NCI-H2081 (cell line): Measurements from ENCODE around the gene CPA5.
"Not testable (repeated sequence)": the region's sequence is repeated elsewhere in the genome, so short reads cannot be mapped to it uniquely, and the experiment has no call there.

ENCODE experiments used
- DNase-seq, 2 experiments: peaks; one replicate each; lab custom pipeline; 2025; lab: John Stamatoyannopoulos, UW

The CPA5 gene, protein sequence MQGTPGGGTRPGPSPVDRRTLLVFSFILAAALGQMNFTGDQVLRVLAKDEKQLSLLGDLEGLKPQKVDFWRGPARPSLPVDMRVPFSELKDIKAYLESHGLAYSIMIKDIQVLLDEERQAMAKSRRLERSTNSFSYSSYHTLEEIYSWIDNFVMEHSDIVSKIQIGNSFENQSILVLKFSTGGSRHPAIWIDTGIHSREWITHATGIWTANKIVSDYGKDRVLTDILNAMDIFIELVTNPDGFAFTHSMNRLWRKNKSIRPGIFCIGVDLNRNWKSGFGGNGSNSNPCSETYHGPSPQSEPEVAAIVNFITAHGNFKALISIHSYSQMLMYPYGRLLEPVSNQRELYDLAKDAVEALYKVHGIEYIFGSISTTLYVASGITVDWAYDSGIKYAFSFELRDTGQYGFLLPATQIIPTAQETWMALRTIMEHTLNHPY

DNA sequence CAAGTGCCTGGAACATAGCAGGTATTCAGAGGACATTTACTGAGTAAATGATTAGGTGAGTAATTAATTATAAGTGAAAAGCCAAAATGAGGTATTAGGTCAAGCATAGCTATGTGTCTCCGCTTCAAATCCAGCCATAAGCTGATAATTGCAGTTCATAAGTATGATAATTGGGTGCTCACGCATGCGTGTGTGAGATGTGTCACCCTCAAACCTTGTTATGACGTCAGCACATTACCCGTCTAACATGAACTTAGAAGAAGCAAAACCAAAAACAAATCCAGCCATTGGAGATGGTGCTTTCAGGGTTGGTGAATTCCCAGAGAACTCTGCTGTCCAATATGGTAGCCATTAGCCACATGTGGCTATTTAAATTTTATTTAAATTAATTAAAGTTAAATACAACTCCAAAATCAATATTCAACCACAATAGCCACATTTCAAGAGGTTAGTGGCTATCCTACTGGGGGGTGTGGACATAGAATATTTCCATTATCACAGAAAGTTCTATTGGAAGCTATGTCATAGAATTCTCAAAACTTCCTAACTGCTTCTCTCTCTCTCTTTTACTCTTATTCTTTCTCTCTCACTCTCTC, at the start of gene CPA5:
Gene CPA5 (plus strand): TSS at position 546 of the 596 bp plus-strand sequence. CDS start 1,670 bp downstream, outside the sequence.
- DNase-seq = no peak

DNA sequence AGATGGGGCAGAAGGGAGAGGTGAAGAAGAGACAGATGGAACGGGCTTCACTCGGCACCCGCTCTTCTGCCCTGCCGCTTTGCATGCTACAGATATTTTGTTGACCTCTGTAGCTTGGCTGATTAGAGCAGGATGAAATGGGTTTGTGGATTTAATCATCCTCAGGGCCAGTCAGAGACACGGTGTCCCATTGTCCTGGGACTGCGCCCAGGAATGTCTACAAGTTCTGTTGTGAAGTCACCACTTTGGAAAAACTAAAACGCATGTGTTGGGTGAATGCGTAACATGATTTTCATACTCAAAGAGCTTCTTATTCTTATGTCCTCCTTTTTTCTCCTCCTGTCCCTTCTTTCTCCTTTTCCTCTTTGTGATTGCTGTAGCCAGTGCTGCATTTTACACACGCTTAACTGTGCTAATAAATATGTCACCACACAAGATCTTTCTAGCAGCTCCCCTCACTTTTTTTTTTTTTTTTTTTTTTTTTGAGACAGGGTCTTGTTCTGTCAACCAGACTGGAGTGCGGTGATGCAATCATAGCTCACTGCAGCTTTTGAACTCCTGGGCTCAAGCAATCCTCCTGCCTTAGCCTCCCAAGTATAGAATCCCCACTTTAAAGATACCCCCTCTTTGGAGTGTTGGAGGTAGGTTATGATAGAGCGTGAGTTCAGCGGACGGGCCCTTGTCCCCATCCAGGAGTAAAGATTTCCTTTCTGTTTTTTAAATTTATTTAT, 48.2 kb upstream of the CPA5 start:
- DNase-seq = no peak

DNA sequence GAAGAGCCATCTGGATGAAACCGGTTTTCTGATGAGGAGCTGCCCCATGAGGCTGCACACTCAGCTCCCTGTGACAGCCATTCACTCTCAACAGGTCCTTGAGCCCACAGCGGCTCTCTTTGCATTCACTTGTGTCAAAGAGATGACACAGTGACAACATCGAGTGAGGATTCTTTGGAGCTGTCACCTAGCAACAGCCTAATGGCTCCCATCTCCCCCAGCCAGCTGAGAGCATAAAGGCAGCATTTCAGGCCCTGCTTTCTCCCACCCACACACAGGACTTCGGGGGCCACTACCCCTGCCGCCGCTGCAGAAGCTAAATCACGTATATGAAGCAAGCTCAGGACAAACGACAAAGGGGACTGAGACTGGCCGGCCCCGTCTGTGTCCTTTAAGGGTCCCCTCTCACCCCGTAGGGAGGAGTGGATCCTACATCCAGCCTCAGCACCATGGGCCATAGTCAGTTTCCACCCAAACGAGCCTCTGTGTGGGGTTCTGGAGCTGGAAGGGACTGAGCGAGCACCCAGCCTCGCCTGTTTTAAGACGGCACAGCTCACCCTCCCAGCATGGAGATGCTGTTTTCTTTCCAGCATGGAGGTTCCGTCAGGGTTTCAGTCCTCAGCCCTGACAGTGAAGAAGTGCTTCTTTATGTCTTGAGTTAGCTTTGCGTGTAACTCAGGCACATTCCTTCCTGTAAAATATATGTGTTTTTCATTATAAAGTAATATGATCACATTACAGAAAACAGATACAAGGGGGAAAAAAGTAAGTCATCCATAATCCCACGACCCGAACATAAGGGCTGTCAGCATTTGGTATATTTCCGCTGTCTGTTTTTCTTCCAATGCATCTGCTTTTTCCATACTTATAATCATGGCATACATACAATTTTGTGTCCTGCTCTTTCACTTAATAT, 46.7 kb upstream of the CPA5 start:
- no peak for DNase-seq

DNA sequence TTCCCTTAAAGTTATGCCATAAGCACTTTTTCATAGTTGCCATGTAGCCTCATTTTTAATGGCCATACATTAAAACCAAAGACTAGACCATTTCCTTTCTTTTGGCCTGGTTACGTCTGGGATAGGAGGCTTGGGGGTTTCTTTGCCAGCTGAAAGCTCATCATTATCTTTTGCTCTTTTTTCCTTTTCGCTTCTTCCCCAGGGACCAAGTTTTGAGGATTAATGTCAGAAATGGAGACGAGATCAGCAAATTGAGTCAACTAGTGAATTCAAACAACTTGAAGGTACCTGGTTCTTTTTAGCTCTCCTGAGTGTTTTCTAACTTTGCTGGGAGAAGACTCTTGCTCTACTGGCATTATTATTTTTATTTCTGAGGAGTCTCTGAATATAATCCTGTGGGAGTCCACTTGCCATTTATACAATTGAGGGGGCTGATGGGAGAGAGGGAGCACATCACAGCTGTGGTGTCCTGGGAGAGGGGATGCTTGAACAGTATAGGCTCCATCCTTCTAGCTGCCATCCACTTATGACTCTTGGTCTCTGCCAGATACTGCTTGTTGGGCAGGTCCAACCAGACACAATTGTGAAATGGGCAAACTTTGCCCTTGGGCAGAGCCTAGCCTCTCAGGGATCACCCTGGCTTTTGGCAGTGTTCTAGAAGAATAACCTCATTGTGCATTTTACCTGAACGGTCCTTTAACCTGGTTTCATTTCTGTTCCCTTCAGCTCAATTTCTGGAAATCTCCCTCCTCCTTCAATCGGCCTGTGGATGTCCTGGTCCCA, 45.9 kb upstream of the CPA5 start:
- DNase-seq = no peak

DNA sequence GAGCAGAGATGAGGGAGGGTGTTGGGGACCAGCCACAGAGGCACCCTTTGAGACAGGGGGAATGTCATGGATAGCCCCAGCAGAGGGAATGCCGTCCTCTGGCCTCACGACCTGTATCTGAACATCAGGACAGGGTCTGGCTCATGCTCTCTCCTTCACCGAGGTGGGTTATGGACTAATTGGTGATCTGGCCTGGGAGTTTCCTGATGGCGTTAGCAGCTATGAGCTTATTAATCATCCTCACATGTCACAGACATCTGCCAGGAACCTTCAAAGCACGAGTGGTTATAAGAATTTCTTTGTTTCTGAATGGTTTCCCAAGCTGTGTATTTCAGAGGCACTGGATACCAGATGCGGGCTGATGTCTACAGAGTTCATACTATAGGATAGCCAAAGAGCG, 44.8 kb upstream of the CPA5 start:
- no peak for DNase-seq

DNA sequence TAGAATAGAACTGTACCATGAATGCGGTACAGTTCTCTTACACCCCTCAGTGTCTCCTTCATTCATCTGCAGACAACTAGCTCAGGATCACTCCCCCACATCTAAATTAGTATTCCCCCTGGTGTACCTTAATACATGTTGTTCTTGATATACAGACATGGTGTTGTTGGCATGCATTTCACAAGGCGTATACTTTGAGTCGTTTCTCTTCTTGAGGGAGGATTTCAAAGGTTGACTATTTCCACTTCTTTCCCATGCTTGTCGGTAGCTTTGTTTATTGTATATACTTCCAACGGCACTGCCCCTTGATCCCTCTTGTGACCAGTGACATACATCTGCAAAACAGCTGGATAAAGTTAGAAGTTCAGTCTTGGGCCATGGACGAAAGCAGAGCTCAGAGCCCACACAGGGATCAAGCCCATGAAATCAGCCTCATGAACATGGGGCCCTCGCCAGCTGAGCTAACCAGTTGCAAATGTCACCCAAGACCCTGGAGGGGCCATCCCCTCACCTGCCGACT, 43.1 kb upstream of the CPA5 start:
- DNase-seq = no peak

DNA sequence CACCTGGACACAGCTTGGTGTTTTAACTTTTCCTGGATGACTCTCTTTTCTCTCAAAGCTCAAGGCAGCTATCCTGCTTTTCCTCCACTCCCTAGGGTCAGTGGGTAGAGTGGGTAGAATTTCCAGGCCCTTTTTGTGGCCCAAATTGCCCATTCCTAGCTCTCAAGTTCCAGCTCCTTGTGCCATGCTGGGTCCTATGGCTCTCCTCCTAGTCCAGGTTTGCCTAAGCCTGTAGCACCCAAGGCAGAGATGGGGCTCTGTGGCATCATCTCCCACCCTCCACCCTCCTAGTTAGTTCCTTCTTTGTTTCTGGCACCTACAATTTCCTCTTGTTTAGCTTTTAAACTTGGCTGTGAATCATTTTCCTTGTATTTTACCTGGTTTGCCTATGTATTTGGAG, 42.0 kb upstream of the CPA5 start:
- DNase-seq = no peak

DNA sequence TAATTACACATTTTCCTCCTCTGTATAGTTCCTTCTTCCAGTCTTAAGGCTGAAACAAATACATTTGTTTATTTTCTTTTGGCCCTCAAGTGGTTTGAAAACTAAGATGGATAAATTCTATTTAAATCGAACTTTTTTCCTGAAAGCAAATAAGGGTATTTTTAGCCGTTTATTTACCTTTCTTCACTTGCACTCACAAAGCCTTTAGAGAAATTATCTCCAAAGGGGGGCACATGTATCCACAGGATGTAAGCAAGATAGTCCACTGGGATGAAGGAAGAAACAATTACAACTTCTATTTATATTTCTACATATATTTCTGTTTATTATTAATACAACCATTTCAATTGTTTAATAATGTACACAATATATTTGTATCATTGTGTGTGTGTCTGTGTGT, 41.5 kb upstream of the CPA5 start:
- peak in 1 of 2 experiments; percentile 37 for DNase-seq

DNA sequence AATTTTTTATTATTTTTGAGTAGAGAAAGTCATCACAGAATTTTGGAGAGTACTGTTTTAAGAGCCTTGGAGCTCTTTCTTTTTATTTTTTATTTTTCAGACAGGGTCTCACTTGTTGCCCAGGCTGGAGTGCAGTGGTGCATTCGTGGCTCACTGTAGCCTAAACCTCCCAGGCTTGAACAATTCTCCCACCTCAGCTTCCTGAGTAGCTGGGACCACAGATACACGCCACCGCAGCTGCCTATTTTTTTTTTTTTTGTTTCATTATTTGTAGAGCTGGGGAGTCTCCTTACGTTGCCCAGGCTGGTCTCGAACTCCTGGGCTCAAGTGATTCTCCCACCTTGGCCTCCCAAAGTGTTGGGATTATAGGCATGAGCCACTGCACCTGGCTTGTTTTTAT, 41.1 kb upstream of the CPA5 start:
- no peak for DNase-seq

DNA sequence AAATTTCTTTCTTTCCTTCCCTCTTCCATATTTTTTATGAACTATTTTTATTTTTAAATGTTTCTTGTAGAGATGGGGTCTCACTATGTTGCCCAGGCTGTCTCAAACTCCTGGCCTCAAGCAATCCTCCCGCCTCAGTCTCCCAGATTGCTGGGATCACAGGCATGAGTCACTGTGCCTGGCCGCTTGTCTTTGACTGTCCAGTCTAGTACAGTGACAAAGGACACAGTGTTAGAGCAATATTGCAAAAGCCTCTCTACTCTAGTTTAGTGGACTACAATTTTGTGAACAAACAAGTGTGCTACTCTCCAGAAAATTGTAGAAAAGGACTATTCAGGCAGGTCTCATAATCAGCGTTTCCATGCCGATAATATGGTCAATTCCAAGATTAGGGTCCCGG, 40.6 kb upstream of the CPA5 start:
- no peak for DNase-seq

DNA sequence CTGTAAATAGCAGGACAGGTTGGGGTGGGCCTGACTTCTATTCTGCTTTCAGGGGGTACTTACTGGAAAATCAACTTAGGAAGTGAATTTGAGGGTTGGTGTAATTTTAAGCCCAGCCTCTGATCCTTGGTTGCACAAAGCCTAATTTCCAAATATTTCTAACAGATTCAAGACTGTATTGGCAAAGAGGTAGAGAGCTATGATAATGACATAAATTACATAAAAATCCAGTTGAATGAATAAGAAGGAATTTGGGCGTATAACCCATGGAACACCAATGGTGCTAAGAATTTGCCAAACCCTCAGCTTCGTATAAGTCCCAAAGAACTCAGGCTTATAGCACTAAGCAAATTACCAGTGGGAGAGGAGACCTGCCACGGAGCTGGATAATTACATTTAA, 39.7 kb upstream of the CPA5 start:
- no peak for DNase-seq

DNA sequence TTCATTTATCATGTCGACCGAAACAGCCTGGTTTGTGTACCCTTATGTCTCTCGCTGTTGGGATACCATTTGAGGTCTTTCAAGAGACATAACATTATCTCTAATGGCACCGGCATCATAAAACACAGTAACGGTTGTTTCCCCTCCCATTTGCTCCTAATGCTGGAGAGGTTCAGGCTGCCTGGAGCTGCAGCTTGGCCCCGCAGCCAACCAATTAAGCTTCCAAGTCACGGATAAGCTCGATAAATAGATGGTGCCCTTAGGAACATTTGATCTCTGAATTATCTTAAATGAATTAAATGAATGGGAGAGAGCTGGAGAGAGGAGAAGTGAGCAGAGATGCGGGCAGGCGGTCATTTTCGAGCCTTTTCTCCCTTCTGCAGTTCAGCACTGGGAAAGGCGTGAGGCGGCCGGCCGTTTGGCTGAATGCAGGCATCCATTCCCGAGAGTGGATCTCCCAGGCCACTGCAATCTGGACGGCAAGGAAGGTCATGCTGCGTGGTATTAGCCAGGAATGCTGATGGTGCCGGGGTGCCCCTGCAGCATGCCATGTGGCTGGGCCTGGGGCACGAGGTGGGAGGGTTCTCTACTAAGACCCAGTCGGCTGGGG, 39.1 kb upstream of the CPA5 start:
- peak; percentile 91 to 98 for DNase-seq

DNA sequence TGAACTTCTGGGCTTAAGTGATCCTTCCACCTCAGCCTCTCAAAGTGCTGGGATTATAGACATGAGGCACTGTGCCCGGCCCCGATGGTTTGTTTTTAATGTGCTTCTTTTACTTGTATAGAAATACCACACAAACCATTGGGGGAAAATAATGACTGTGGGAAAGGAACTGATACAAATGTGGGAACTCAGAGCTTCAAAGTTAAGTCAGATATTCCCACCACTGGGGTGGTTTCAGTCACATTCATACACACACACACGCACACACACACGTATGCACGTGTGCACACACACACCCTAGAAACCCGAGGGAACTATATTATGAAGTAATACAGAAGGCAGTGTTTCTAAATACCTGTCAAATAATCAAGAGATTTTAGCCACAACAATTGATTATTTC, 34.6 kb upstream of the CPA5 start:
- DNase-seq = no peak

DNA sequence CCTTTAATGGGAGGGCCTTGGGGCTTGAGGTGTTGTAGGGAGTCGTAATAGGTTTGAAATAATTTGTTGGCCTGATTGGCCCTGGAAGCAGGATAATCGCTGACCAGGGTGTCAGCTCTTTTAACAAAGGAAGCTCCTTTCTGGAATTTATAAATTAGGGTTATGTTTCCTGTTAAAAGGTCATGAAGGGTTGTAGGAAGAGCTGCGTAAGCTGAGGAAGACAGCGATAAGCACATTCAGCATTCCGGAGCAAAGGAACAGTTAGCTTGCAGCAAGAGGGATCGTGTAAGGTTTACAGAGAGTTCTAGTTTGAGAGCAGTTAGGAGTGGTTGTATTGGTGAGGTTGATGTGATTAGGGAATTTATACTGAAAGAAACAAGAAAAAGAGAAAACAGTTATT, 30.3 kb upstream of the CPA5 start:
- DNase-seq = no peak

DNA sequence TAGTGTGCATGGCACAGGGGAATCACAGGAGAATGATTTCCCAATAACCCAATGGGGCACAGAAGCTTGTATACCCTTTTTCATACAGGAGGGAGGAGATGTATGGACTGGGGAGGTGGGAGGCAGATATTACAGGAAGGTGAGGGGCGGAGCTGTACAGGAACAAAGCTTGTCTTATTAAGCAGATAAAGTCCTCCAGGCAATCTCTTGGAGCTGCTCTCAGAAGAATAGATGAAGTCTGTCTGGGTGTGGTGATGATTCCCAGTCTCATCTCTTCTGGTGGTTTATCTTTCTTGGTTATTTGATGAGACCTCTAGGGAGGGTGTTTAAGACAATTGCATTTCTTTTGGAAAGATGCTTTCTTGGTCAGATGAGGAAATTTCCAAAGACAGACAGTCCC, 25.1 kb upstream of the CPA5 start:
- DNase-seq = no peak

DNA sequence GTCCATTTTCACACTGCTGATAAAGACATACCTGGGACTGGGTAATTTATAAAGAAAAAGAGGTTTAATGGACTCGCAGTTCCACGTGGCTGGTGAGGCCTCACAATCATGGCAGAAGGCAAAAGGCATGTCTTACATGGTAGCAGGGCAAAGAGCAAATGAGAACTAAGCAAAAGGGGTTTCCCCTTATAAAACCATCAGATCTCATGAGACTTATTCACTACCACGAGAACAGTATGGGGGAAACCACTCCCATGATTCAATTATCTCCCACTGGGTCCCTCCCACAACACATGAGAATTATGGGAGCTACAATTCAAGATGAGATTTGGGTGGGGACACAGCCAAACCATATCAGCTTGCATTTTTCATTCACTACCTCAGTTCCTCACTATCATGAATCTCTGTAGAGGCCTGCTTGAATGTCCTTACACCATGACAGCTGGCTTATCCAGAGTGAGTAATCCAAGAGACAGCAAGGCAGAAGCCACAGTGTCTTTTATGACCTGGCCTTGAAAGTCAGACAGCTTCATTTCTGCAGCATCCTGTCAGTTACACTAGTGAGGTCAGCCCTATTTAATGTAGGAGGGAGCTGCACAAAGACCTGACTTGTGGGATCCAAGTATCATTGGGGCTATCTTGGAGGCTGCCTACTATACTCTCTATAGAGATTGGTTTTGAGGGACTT, 22.9 kb upstream of the CPA5 start:
- DNase-seq = not testable (repeated sequence)

DNA sequence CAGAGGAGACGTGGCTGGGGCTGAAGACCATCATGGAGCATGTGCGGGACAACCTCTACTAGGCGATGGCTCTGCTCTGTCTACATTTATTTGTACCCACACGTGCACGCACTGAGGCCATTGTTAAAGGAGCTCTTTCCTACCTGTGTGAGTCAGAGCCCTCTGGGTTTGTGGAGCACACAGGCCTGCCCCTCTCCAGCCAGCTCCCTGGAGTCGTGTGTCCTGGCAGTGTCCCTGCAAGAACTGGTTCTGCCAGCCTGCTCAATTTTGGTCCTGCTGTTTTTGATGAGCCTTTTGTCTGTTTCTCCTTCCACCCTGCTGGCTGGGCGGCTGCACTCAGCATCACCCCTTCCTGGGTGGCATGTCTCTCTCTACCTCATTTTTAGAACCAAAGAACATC, 22.0 kb upstream of the CPA5 start:
- peak in 1 of 2 experiments; percentile 53 for DNase-seq

DNA sequence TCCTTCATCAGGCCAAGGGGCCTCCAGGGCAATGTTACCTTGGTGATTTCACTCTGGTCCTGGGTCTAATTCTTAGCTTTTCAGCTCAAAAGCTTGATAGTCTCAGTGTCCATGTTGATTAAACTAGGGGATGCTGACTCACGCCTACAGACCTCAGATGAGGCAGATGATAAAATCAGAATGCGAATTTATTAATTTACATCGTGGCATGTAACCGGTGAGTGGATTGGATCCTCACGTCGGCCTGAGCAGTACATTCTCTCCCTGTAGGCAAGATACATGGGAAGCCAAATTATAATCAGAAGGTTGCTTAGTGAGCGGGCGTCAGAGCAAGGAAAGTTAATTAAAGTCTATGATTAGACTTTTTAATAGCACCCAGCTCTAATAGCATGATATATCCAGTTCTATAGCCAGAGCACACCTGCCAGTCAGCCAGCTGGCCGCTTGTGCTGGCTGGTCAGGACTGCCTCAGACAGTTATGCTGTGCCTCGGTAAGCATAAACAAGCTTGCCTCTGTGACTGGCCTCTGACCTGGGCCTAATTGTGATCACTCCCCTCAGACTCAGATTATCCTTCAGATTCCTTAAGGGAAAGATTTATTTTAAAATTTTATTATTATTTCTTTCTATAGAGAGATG, 20.2 kb upstream of the CPA5 start:
- peak in 1 of 2 experiments; percentile 53 for DNase-seq

DNA sequence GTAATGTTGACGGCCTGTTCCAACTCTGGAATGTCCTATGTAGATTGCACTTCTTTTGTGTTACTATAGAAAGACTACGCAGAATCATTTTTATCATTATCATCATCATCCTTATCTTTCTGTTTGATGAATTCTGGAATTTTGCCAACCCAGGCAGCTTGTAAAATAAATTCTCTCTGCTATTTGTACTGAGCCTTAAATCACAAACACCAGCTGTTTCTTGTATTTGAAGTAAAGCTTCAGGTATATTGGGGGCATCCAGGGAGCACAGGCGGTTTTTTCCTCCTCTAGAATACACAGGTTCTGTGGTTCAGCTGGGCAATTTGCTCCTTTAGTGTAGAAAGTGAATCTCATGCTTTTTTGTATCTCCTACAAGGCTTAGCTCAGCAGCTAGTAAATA, 14.9 kb upstream of the CPA5 start:
- peak; percentile 27 to 69 for DNase-seq
